Astrocyte (in vitro differentiated cells and primary cell): ENCODE data around the gene MEIOSIN. TPM values are rescaled to one million over a fixed set of nuclear protein-coding genes. Genes with fewer than 3 reads are reported as not detected.

Source experiments
- DNase-seq: peaks from one replicate; pipeline ENCODE4 v3.0.0-alpha.2; 2010; ENCODE audit warnings: low read depth
- FAIRE-seq: peaks from 2 replicates; lab custom pipeline; 2011; peaks lifted over from hg19 to GRCh38; lab: Jason Lieb, UNC
- H2AFZ ChIP-seq: 2 replicates; pipeline ENCODE4 v1.6.0; 2012; ENCODE audit warnings: low read depth, low read length, inconsistent platforms
- H3K27ac ChIP-seq: 2 replicates; pipeline ENCODE4 v1.5.1; 2011; ENCODE audit warnings: low read depth, low read length, inconsistent platforms
- H3K27me3 ChIP-seq: 2 replicates; pipeline ENCODE4 v1.6.0; 2011; ENCODE audit warnings: low read length, inconsistent platforms; ENCODE audit not compliant: insufficient read depth
- H3K36me3 ChIP-seq: 2 replicates; pipeline ENCODE4 v1.5.1; 2011; ENCODE audit warnings: low read length, inconsistent platforms; ENCODE audit not compliant: insufficient read depth
- H3K4me1 ChIP-seq: 2 replicates; pipeline ENCODE4 v1.5.1; 2011; ENCODE audit warnings: low read length, inconsistent platforms; ENCODE audit not compliant: insufficient read depth
- H3K4me2 ChIP-seq: 2 replicates; pipeline ENCODE4 v1.6.0; 2012; ENCODE audit warnings: low read length, inconsistent platforms
- H3K4me3 ChIP-seq: 2 replicates; pipeline ENCODE4 v1.5.1; 2011; ENCODE audit warnings: low read depth, mild to moderate bottlenecking, low read length, inconsistent platforms; ENCODE audit not compliant: insufficient read depth
- H3K79me2 ChIP-seq: 2 replicates; pipeline ENCODE4 v1.6.0; 2012; ENCODE audit warnings: mild to moderate bottlenecking, low read length, inconsistent platforms; ENCODE audit not compliant: insufficient read depth
- H3K9ac ChIP-seq: 2 replicates; pipeline ENCODE4 v1.6.0; 2012; ENCODE audit warnings: mild to moderate bottlenecking, low read length, inconsistent platforms
- H3K9me3 ChIP-seq: 2 replicates; pipeline ENCODE4 v1.5.1; 2012; ENCODE audit warnings: low read depth, mild to moderate bottlenecking, low read length, inconsistent platforms; ENCODE audit not compliant: insufficient read depth
- H4K20me1 ChIP-seq: 2 replicates; pipeline ENCODE4 v1.6.0; 2012; ENCODE audit warnings: low read length, inconsistent platforms; ENCODE audit not compliant: insufficient read depth
- H3K27ac Mint-ChIP-seq: one replicate; pipeline ENCODE4 v1.8.0; 2021; ENCODE audit warnings: mild to moderate bottlenecking, mixed read lengths; ENCODE audit not compliant: unreplicated experiment
- H3K27me3 Mint-ChIP-seq: one replicate; pipeline ENCODE4 v1.8.0; 2021; ENCODE audit warnings: low read depth, mixed read lengths; ENCODE audit not compliant: unreplicated experiment
- H3K36me3 Mint-ChIP-seq: one replicate; pipeline ENCODE4 v1.8.0; 2021; ENCODE audit warnings: low read depth, mixed read lengths; ENCODE audit not compliant: unreplicated experiment
- H3K4me1 Mint-ChIP-seq: one replicate; pipeline ENCODE4 v1.8.0; 2021; ENCODE audit warnings: low read depth, mixed read lengths; ENCODE audit not compliant: unreplicated experiment
- H3K4me3 Mint-ChIP-seq: one replicate; pipeline ENCODE4 v1.8.0; 2021; ENCODE audit warnings: mild to moderate bottlenecking, moderate library complexity, mixed read lengths; ENCODE audit not compliant: unreplicated experiment
- H3K9me3 Mint-ChIP-seq: one replicate; pipeline ENCODE4 v1.8.0; 2021; ENCODE audit warnings: mild to moderate bottlenecking, mixed read lengths; ENCODE audit not compliant: unreplicated experiment
- EZH2 ChIP-seq: IDR thresholded peaks from 2 replicates; pipeline ENCODE4 v1.6.1; 2012; ENCODE audit warnings: mild to moderate bottlenecking, low read length, inconsistent platforms; ENCODE audit not compliant: insufficient read depth
- total RNA-seq: library from RNA; stranded (reverse); gene quantifications from 2 replicates; pipeline ENCODE4 v1.2.1, GENCODE V29; 2021
- TF ChIP-seq, protein P1 (sequence below): IDR thresholded peaks from 2 replicates; pipeline ENCODE4 v1.5.1; 2011; ENCODE audit warnings: low read depth, mild to moderate bottlenecking, inconsistent platforms, low read length, moderate library complexity; ENCODE audit not compliant: insufficient read depth

MEIOSIN gene
- total RNA-seq, 1 donor from 2014 or later, result not detected

DNA sequence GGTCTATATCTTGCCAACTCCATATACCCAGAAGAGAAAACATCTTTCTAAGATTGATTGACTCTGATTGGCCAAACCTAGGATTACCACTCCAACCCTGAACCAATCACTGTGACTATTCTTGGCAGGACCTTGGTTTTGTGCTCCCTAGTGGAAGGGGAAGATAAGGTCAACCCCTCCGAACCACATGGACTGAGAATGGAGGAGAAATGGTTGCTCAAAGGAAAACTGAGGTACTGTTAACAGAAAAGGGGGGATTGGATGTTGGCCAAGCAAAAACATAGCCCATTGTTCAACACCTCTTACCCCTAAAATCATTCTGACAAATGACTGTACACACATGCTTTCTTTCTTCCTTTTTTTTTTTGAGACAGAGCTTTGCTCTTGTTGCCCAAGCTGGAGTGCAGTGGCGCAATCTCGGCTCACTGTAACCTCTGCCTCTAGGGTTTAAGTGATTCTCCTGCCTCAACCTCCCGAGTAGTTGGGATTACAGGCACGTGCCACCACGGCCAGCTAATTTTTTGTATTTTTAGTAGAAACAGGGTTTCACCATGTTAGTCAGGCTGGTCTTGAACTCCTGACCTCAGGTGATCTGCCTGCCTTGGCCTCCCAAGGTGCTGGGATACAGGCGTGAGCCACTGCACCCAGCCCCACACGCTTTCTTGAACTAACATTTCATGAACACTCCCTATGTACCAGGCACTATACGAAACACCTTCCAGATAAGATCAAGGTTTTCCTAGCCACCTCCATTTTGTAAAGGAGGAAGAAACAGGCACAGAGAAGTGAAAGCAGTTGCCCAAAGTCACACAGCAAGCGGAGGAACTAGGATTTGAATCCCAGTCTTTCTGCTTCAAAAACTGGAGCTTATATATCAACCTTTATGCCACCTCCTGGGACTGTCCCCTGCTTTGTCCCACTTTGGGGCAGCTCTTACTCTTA is 6.5 kb downstream of the MEIOSIN start:
- no peak for DNase-seq
- H3K36me3 ChIP-seq, result no peaks in the 10 kb centered on the region
- no peaks in the 10 kb centered on the region for H3K9me3 ChIP-seq
- Mint-ChIP-seq H3K4me3 (no peak overlapping the region), H3K27me3 (peaks cover 7% of the 10 kb centered on the region), H3K9me3 (no peaks in the 10 kb centered on the region), H3K4me1 (no peaks in the 10 kb centered on the region), H3K27ac (no peak overlapping the region), H3K36me3 (no peaks in the 10 kb centered on the region)
- H3K4me3 ChIP-seq, result no peak overlapping the region
- H3K27ac ChIP-seq, result no peak overlapping the region
- FAIRE-seq, result no peak
- no peak overlapping the region for H2AFZ ChIP-seq
- no peak overlapping the region for H3K9ac ChIP-seq
- no peaks in the 10 kb centered on the region for H3K27me3 ChIP-seq
- no peaks in the 10 kb centered on the region for H3K4me1 ChIP-seq
- no peaks in the 10 kb centered on the region for H3K79me2 ChIP-seq
- no peaks in the 10 kb centered on the region for H4K20me1 ChIP-seq
- TF ChIP-seq, protein P1, sequence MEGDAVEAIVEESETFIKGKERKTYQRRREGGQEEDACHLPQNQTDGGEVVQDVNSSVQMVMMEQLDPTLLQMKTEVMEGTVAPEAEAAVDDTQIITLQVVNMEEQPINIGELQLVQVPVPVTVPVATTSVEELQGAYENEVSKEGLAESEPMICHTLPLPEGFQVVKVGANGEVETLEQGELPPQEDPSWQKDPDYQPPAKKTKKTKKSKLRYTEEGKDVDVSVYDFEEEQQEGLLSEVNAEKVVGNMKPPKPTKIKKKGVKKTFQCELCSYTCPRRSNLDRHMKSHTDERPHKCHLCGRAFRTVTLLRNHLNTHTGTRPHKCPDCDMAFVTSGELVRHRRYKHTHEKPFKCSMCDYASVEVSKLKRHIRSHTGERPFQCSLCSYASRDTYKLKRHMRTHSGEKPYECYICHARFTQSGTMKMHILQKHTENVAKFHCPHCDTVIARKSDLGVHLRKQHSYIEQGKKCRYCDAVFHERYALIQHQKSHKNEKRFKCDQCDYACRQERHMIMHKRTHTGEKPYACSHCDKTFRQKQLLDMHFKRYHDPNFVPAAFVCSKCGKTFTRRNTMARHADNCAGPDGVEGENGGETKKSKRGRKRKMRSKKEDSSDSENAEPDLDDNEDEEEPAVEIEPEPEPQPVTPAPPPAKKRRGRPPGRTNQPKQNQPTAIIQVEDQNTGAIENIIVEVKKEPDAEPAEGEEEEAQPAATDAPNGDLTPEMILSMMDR, result no peak
- no peak for TF ChIP-seq EZH2
- no peak overlapping the region for H3K4me2 ChIP-seq

GRCh38 chr19:45742969-45743368 is 9.7 kb downstream of the MEIOSIN start:
- H3K79me2 ChIP-seq, result no peaks in the 10 kb centered on the region
- H3K4me1 ChIP-seq, result no peaks in the 10 kb centered on the region
- FAIRE-seq, result no peak
- Mint-ChIP-seq H3K27ac (no peak overlapping the region), H3K4me1 (peaks cover 3% of the 10 kb centered on the region), H3K4me3 (no peak overlapping the region), H3K9me3 (no peaks in the 10 kb centered on the region), H3K36me3 (no peaks in the 10 kb centered on the region), H3K27me3 (peaks cover 15% of the 10 kb centered on the region)
- H3K9ac ChIP-seq, result no peak overlapping the region
- no peaks in the 10 kb centered on the region for H3K36me3 ChIP-seq
- no peaks in the 10 kb centered on the region for H3K27me3 ChIP-seq
- TF ChIP-seq, protein P1, result no peak
- no peak for TF ChIP-seq EZH2
- H3K9me3 ChIP-seq, result no peaks in the 10 kb centered on the region
- no peak overlapping the region for H3K4me3 ChIP-seq
- H3K4me2 ChIP-seq, result no peak overlapping the region
- no peak for DNase-seq
- no peaks in the 10 kb centered on the region for H4K20me1 ChIP-seq
- H3K27ac ChIP-seq, result no peak overlapping the region
- H2AFZ ChIP-seq, result no peak overlapping the region

- H3K4me3 Mint-ChIP-seq, result no peak overlapping the region
- Histone ChIP-seq H3K4me2 (no peak overlapping the region), H3K9me3 (no peaks in the 10 kb centered on the region), H2AFZ (no peak overlapping the region), H4K20me1 (no peaks in the 10 kb centered on the region), H3K27me3 (no peaks in the 10 kb centered on the region), H3K9ac (no peak overlapping the region), H3K27ac (no peak overlapping the region), H3K4me3 (no peak overlapping the region), H3K4me1 (no peaks in the 10 kb centered on the region), H3K79me2 (no peaks in the 10 kb centered on the region), H3K36me3 (no peaks in the 10 kb centered on the region)
- no peak for TF ChIP-seq EZH2
- TF ChIP-seq, protein P1, result no peak
- FAIRE-seq, result no peak
- no peak overlapping the region for H3K27ac Mint-ChIP-seq
- peaks cover 15% of the 10 kb centered on the region for H3K27me3 Mint-ChIP-seq
- H3K9me3 Mint-ChIP-seq, result no peaks in the 10 kb centered on the region
- peaks cover 3% of the 10 kb centered on the region for H3K4me1 Mint-ChIP-seq
- H3K36me3 Mint-ChIP-seq, result no peaks in the 10 kb centered on the region
- DNase-seq, result no peak
These were observed 12.4 kb downstream of the MEIOSIN start for GRCh38 chr19:45745606-45746005.
